GM23338 (cell line): ENCODE data around the gene RHBDD1.

Experiments used
- CREB1 ChIP-seq: fragments of 250-450 bp; sonication (Bioruptor Pico); IDR thresholded peaks from 2 replicates; pipeline ENCODE4 v1.5.0; 2020; ENCODE audit warnings: low read depth, mild to moderate bottlenecking, moderate library complexity
- EZH2 ChIP-seq: fragments of 200-600 bp; sonication (generic); IDR thresholded peaks from one replicate; pipeline ENCODE4 v1.8.0; 2017; ENCODE audit warnings: antibody characterized with exemption, mild to moderate bottlenecking, low read depth; ENCODE audit not compliant: unreplicated experiment
- EZH2phosphoT487 ChIP-seq: fragments of 200-600 bp; sonication (generic); IDR thresholded peaks from one replicate; pipeline ENCODE4 v1.8.1; 2018; ENCODE audit warnings: antibody characterized with exemption; ENCODE audit not compliant: unreplicated experiment
- POLR2AphosphoS5 ChIP-seq: IDR thresholded peaks from 2 replicates; pipeline ENCODE4 v1.6.1; 2016; ENCODE audit warnings: antibody characterized with exemption, low read depth
- TF ChIP-seq, protein P1 (sequence below): IDR thresholded peaks from one replicate; pipeline ENCODE4 v1.6.1; 2018; ENCODE audit warnings: antibody characterized with exemption; ENCODE audit not compliant: unreplicated experiment
- TF ChIP-seq, protein P2 (sequence below), 2 experiments: fragments of 200-600 bp in 1 of 2; sonication (generic) in 1 of 2; conservative IDR thresholded peaks; 2 replicates each; pipeline versions ENCODE4 v1.5.1 to v1.6.1; 2016 to 2017; ENCODE audit warnings: antibody characterized with exemption in 2 of 2, low read depth in 2 of 2, mild to moderate bottlenecking in 2 of 2, moderate library complexity in 1 of 2
- TF ChIP-seq, protein P3 (sequence below): IDR thresholded peaks from 2 replicates; pipeline ENCODE4 v1.6.1; 2016; ENCODE audit warnings: antibody characterized with exemption

DNA sequence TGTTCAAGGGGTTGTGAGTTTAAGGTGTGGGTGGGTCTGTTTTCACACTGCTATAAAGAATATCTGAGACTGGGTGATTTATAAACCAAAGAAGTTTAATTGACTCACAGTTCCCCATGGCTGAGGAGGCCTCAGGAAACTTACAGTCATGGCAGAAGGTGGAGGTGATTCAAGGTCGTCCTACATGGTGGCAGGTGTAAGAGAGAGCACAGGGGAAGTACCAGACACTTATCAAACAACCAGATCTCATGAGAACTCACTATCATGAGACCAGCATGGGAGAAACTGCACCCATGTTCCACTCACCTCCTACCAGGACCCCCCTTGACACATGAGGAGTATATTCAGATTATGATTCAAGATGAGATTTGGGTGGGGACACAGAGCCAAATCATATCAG is 38.0 kb downstream of the RHBDD1 start:
- TF ChIP-seq, protein P1, sequence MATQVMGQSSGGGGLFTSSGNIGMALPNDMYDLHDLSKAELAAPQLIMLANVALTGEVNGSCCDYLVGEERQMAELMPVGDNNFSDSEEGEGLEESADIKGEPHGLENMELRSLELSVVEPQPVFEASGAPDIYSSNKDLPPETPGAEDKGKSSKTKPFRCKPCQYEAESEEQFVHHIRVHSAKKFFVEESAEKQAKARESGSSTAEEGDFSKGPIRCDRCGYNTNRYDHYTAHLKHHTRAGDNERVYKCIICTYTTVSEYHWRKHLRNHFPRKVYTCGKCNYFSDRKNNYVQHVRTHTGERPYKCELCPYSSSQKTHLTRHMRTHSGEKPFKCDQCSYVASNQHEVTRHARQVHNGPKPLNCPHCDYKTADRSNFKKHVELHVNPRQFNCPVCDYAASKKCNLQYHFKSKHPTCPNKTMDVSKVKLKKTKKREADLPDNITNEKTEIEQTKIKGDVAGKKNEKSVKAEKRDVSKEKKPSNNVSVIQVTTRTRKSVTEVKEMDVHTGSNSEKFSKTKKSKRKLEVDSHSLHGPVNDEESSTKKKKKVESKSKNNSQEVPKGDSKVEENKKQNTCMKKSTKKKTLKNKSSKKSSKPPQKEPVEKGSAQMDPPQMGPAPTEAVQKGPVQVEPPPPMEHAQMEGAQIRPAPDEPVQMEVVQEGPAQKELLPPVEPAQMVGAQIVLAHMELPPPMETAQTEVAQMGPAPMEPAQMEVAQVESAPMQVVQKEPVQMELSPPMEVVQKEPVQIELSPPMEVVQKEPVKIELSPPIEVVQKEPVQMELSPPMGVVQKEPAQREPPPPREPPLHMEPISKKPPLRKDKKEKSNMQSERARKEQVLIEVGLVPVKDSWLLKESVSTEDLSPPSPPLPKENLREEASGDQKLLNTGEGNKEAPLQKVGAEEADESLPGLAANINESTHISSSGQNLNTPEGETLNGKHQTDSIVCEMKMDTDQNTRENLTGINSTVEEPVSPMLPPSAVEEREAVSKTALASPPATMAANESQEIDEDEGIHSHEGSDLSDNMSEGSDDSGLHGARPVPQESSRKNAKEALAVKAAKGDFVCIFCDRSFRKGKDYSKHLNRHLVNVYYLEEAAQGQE = no peak
- TF ChIP-seq, protein P2, sequence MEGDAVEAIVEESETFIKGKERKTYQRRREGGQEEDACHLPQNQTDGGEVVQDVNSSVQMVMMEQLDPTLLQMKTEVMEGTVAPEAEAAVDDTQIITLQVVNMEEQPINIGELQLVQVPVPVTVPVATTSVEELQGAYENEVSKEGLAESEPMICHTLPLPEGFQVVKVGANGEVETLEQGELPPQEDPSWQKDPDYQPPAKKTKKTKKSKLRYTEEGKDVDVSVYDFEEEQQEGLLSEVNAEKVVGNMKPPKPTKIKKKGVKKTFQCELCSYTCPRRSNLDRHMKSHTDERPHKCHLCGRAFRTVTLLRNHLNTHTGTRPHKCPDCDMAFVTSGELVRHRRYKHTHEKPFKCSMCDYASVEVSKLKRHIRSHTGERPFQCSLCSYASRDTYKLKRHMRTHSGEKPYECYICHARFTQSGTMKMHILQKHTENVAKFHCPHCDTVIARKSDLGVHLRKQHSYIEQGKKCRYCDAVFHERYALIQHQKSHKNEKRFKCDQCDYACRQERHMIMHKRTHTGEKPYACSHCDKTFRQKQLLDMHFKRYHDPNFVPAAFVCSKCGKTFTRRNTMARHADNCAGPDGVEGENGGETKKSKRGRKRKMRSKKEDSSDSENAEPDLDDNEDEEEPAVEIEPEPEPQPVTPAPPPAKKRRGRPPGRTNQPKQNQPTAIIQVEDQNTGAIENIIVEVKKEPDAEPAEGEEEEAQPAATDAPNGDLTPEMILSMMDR (conservative IDR thresholded peaks at IDR 0.05; ENCODE audit: low read depth in 2 of 2) = no peak
- TF ChIP-seq EZH2phosphoT487 (no peak), POLR2AphosphoS5 (no peak), CREB1 (no peak), EZH2 (no peak)
- TF ChIP-seq, protein P3, sequence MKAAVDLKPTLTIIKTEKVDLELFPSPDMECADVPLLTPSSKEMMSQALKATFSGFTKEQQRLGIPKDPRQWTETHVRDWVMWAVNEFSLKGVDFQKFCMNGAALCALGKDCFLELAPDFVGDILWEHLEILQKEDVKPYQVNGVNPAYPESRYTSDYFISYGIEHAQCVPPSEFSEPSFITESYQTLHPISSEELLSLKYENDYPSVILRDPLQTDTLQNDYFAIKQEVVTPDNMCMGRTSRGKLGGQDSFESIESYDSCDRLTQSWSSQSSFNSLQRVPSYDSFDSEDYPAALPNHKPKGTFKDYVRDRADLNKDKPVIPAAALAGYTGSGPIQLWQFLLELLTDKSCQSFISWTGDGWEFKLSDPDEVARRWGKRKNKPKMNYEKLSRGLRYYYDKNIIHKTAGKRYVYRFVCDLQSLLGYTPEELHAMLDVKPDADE = no peak
